ENCODE data around the gene CEMIP2.

DNA sequence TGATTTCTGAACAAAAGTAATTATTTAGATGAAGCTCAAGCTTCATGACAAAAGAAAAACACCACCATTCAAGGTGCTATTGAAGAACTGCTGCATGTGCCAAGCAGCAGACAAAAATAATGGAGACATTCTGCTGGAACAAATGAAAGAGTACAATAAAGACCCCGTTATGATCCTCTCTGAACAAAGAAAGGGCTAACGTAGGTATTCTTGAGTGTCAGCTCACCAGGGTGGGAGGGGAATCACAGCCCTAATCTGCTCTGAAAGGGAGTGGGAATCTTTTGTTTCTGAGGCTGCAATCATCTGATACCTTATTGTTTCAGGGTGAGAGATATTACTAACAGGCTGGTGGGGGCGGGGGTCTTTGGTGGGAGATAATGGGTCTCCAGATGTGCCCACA lies 15.4 kb downstream of the CEMIP2 start:
- TF ChIP-seq POLR2AphosphoS5 (IDR thresholded peaks at IDR 0.05; ENCODE audit: borderline replicate concordance, low read depth, low read length) (no peak), EZH2 (IDR thresholded peaks at IDR 0.05) (no peak)
